Esophagus squamous epithelium (tissue), 5 donors: ENCODE data around the gene PAM. TPM values are rescaled to one million over a fixed set of nuclear protein-coding genes. Genes with fewer than 3 reads are reported as not detected.

Experiments
- DNase-seq: peaks from one replicate; lab custom pipeline; 2025; lab: John Stamatoyannopoulos, UW
- H3K27ac ChIP-seq, 4 donors: fragments of 200-600 bp; sonication (generic); one replicate each; pipeline ENCODE4 v1.5.1; 2016 to 2019; ENCODE audit warnings: mild to moderate bottlenecking in 1 of 4
- H3K27me3 ChIP-seq, 4 donors: fragments of 200-600 bp; sonication (generic); 1 replicate in 3 of 4; 2 replicates in 1 of 4; pipeline versions ENCODE4 v1.5.1 to v1.6.0; 2017 to 2021; ENCODE audit warnings: antibody characterized with exemption in 1 of 4
- H3K36me3 ChIP-seq, 3 donors: fragments of 200-600 bp; sonication (generic); one replicate each; pipeline ENCODE4 v1.5.1; 2016 to 2019
- H3K4me1 ChIP-seq, 3 donors: fragments of 200-600 bp; sonication (generic); one replicate each; pipeline ENCODE4 v1.5.1; 2017 to 2019
- H3K4me3 ChIP-seq, 4 donors: fragments of 200-600 bp; sonication (generic); 1 replicate in 3 of 4; 2 replicates in 1 of 4; pipeline ENCODE4 v1.5.1; 2016 to 2019; ENCODE audit warnings: mild to moderate bottlenecking in 2 of 4, moderate library complexity in 1 of 4
- H3K9me3 ChIP-seq, 3 donors: fragments of 200-600 bp; sonication (generic); one replicate each; pipeline ENCODE4 v1.5.1; 2016 to 2019
- CTCF ChIP-seq, 6 experiments: fragments of 450-650 bp in 4 of 6; fragments of 200-600 bp in 2 of 6; sonication (generic) in 2 of 6; IDR thresholded peaks; one replicate each; pipeline ENCODE4 v1.5.1; 2016 to 2019; ENCODE audit warnings: antibody characterized with exemption in 6 of 6, mild to moderate bottlenecking in 4 of 6, moderate library complexity in 4 of 6
- POLR2A ChIP-seq, 4 donors: fragments of 450-650 bp; IDR thresholded peaks; one replicate each; pipeline ENCODE4 v1.6.1; 2017; ENCODE audit warnings: antibody characterized with exemption in 4 of 4, mild to moderate bottlenecking in 4 of 4, moderate library complexity in 3 of 4
- WGBS, 2 donors: methylation state at CpG; one replicate each; pipeline ENCODE4 v1.1.5; 2018; 5-methylcytosine and 5-hydroxymethylcytosine counted together
- intact Hi-C: fragments of 100-400 bp; cut with DNase I; formaldehyde crosslinking; loops from one replicate; pipeline ENCODE4 v1.15.0; 2022
- total RNA-seq, 4 donors: library from RNA; depleted of rRNA; stranded (reverse); fragments of >200 nt; gene quantifications; one replicate each; pipeline ENCODE4 v1.1.0, GENCODE V29; 2016
- donor health status: DM: yes; HTN: yes; CAD: no.

PAM gene
- total RNA-seq, 4 donors from 2014 or later = 33.0 to 88.5 (median 53.8) TPM

- no peak overlapping the region for H3K27ac ChIP-seq
- no peaks in the 10 kb centered on the region for H3K9me3 ChIP-seq
- no peak for DNase-seq
- H3K4me3 ChIP-seq = no peak overlapping the region
- peaks cover 9 to 70% (median 49%) of the 10 kb centered on the region in 3 donors for H3K4me1 ChIP-seq
- TF ChIP-seq POLR2A (IDR thresholded peaks at IDR 0.05) (no peak), CTCF (IDR thresholded peaks at IDR 0.05) (no peak)
- intact Hi-C loops = no loop called here
- 61 to 67% methylated on average over 1 of the region's 1 CpG for WGBS, 2 donors
- peaks cover 0 to 4% (median 0%) of the 10 kb centered on the region in 4 donors for H3K27me3 ChIP-seq
- H3K36me3 ChIP-seq = no peaks in the 10 kb centered on the region
Observed at GRCh38 chr5:102759289-102759688, 4.2 kb downstream of the PAM start.

- intact Hi-C loops = no loop called here
- 80 to 86% methylated on average over 2 of the region's 2 CpGs for WGBS, 2 donors
- TF ChIP-seq POLR2A (IDR thresholded peaks at IDR 0.05) (no peak), CTCF (IDR thresholded peaks at IDR 0.05) (no peak)
- no peaks in the 10 kb centered on the region for H3K36me3 ChIP-seq
- H3K4me3 ChIP-seq = no peak overlapping the region
- no peaks in the 10 kb centered on the region for H3K27me3 ChIP-seq
- H3K27ac ChIP-seq = no peak overlapping the region
- DNase-seq = no peak
- H3K9me3 ChIP-seq = no peaks in the 10 kb centered on the region
- H3K4me1 ChIP-seq = peaks cover 6 to 66% (median 45%) of the 10 kb centered on the region in 3 donors
Observed at GRCh38 chr5:102759700-102760099, 4.6 kb downstream of the PAM start.

GRCh38 chr5:102760815-102761214 lies 5.7 kb downstream of the PAM start:
- Histone ChIP-seq H3K36me3 (no peaks in the 10 kb centered on the region), H3K4me1 (peaks cover 6 to 63% (median 45%) of the 10 kb centered on the region in 3 donors), H3K9me3 (no peaks in the 10 kb centered on the region), H3K4me3 (no peak overlapping the region), H3K27me3 (no peaks in the 10 kb centered on the region), H3K27ac (peak overlapping the region in 2 of 4 donors; percentile 5 to 58)
- 25% methylated on average over 2 of the region's 2 CpGs for WGBS, 2 donors
- intact Hi-C loops = no loop called here
- DNase-seq = no peak
- TF ChIP-seq POLR2A (IDR thresholded peaks at IDR 0.05) = no peak

GRCh38 chr5:102762095-102762534 lies 7.0 kb downstream of the PAM start:
- no peaks in the 10 kb centered on the region for H3K36me3 ChIP-seq
- peak overlapping the region in 2 of 4 donors; percentile 37 to 44 for H3K27ac ChIP-seq
- no peaks in the 10 kb centered on the region for H3K9me3 ChIP-seq
- peak overlapping the region in 1 of 4 donors; percentile 3 for H3K4me3 ChIP-seq
- intact Hi-C loops = no loop called here
- DNase-seq = no peak
- no peaks in the 10 kb centered on the region for H3K27me3 ChIP-seq
- TF ChIP-seq CTCF (IDR thresholded peaks at IDR 0.05) = no peak
- no peak for TF ChIP-seq POLR2A (IDR thresholded peaks at IDR 0.05)
- H3K4me1 ChIP-seq = peaks cover 6 to 53% (median 42%) of the 10 kb centered on the region in 3 donors

DNA sequence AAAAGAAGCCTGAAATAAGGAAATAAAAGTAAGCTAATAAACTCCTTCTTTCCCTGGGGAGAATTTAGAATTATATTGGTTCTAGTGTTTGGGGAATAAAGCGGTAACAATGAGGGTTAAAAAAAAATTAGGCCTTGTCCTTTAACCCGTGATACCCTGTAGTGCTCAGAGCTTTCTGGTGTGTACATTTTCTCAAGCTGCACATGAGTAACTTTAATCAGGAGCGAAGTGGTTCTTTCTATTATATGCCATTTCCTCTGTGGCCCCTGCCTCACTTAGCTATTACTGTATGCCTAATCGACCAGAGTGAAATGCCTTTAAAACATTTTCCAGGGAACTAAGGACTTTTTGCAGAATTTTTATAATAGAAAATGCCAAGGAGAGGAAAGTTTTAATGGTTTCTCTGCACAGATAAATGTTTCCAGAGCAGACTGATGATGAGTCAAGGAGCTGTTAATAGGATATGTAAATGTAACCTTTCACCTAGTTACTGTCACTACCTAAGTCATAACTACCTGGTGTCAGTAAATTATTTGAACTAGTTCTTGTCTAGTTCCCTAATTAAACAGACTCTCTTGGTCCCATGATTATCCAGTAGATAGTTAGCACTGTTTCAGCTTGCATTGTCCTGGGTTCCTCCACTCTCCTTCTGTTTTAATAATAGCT lies 7.6 kb downstream of the PAM start:
- intact Hi-C loops = no loop called here
- Histone ChIP-seq H3K27me3 (no peaks in the 10 kb centered on the region), H3K4me3 (no peak overlapping the region), H3K9me3 (no peaks in the 10 kb centered on the region), H3K4me1 (peaks cover 6 to 53% (median 42%) of the 10 kb centered on the region in 3 donors), H3K27ac (peak overlapping the region in 2 of 4 donors; percentile 37 to 44), H3K36me3 (no peaks in the 10 kb centered on the region)
- TF ChIP-seq POLR2A (IDR thresholded peaks at IDR 0.05) (no peak), CTCF (IDR thresholded peaks at IDR 0.05) (no peak)
- WGBS, 2 donors = 59 to 64% methylated on average over 4 of the region's 4 CpGs
- DNase-seq = no peak
